Measurements from ENCODE around the gene DOCK9.

The DOCK9 gene

DNA sequence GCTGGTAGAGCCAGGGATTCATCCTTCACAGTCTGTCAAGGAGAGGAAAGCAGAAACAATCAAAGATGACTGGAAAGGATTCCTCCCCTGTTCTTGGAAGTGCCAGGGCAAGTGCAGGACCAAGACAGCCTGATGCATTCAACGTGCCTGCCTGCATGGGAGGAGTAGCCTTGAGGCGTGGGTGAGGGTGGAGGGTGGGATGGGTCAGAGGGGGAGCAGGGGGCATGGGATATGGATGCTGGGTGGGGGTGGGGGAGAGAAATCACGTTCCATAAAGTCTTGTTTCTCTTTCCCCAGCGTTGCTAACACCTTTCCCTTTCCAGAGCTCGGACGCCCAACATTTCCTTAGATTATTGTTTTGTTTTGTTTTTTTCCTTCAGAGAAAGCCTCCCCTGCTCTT, 117.4 kb downstream of the DOCK9 start:
- TF ChIP-seq, protein P1, sequence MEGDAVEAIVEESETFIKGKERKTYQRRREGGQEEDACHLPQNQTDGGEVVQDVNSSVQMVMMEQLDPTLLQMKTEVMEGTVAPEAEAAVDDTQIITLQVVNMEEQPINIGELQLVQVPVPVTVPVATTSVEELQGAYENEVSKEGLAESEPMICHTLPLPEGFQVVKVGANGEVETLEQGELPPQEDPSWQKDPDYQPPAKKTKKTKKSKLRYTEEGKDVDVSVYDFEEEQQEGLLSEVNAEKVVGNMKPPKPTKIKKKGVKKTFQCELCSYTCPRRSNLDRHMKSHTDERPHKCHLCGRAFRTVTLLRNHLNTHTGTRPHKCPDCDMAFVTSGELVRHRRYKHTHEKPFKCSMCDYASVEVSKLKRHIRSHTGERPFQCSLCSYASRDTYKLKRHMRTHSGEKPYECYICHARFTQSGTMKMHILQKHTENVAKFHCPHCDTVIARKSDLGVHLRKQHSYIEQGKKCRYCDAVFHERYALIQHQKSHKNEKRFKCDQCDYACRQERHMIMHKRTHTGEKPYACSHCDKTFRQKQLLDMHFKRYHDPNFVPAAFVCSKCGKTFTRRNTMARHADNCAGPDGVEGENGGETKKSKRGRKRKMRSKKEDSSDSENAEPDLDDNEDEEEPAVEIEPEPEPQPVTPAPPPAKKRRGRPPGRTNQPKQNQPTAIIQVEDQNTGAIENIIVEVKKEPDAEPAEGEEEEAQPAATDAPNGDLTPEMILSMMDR (IDR thresholded peaks at IDR 0.05; ENCODE audit: borderline replicate concordance, control extremely low read depth, extremely low read depth, insufficient read depth, missing control alignments): no peak
- in situ Hi-C loops (cut with MboI; ENCODE audit: low sequenced_read_pairs, unreplicated experiment): no loop called here
- DNase-seq (ENCODE audit: low spot score): no peak

DNA sequence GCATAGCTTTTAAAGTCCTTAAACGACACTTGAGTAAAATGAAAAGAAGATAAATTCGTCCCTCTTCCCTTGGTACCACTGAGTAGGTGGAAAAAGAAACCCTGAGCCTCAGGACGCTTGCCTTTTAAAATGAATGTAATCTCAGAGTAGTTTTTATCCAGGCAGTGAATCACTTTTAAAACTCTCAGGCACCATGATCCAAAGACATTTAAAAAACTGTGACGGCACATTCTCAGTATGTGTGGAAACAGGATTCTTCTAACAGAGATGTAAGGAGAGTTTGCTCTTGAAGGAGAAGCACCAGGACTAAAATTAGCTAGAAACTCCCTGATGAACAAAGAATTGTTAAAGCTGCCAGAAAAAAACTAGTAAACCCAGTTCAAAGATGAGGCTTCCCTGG, 119.7 kb downstream of the DOCK9 start:
- TF ChIP-seq, protein P1 (IDR thresholded peaks at IDR 0.05; ENCODE audit: borderline replicate concordance, control extremely low read depth, extremely low read depth, insufficient read depth, missing control alignments): no peak
- in situ Hi-C loops (cut with MboI; ENCODE audit: low sequenced_read_pairs, unreplicated experiment): no loop called here
- DNase-seq (ENCODE audit: low spot score): no peak

DNA sequence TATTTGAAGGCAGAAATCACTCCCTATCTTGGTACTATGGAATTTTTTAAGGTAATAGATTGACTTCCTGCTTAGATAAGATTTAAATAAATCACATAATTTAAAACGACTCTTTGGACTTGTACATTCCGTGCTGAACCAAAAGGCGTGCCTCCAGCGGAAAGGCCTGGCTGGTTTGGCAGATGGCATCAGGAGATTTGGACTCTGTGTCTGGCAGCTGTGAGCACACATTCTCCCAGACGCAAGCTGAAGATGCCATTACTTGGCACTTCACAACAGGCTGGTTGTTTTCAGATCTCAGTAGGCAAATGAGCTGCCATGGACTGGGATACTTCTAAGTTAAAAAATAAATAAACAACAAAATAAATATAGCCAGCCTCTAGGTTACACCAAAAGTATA, 120.9 kb downstream of the DOCK9 start:
- in situ Hi-C loops (cut with MboI; ENCODE audit: low sequenced_read_pairs, unreplicated experiment): no loop called here
- TF ChIP-seq, protein P1 (IDR thresholded peaks at IDR 0.05; ENCODE audit: borderline replicate concordance, control extremely low read depth, extremely low read depth, insufficient read depth, missing control alignments): no peak
- no peak for DNase-seq (ENCODE audit: low spot score)

DNA sequence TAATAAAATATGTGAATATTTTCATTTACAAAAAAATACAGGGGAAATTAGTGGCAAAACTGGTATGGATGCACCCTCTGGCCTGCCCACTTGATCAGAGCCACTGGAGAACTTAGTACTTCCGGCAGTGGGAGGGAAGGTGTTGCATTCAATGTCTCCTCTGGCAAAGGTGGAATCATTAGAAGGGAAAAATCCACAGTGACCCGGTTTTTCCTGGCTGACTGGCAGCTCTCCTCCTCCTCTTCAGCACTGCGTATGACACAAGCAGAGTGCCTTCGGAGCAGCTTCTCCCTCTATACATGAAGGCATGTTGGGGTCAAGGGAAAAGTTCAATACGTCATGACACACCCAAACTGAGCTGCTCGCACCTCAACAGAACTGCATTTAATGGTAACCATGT, 123.4 kb downstream of the DOCK9 start:
- TF ChIP-seq, protein P1 (IDR thresholded peaks at IDR 0.05; ENCODE audit: borderline replicate concordance, control extremely low read depth, extremely low read depth, insufficient read depth, missing control alignments): no peak
- in situ Hi-C loops (cut with MboI; ENCODE audit: low sequenced_read_pairs, unreplicated experiment): no loop called here
- no peak for DNase-seq (ENCODE audit: low spot score)

DNA sequence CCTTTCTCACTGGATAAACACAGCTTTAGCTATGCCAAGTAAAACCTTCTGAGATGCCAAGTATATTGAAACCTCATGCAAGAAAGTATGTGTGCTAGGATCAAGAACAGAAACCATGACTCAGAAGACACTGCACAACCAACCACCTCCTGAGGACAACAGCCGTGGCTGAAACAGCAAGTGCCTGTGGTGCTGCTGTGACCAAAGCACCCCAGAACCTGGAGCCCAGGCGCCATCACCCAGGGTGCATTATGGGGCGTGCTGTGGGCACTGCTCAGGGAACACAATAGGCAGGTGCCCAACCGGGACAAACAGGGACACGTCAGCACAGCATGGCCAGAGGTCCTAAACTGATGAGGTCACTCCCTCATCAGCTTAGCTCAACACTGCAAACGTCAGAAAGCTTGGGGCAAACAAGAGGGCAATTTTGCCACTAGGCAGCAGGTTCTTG, 124.1 kb downstream of the DOCK9 start:
- in situ Hi-C loops (cut with MboI; ENCODE audit: low sequenced_read_pairs, unreplicated experiment): no loop called here
- peak; percentile 57 for DNase-seq (ENCODE audit: low spot score)
- TF ChIP-seq, protein P1 (IDR thresholded peaks at IDR 0.05; ENCODE audit: borderline replicate concordance, control extremely low read depth, extremely low read depth, insufficient read depth, missing control alignments): no peak

DNA sequence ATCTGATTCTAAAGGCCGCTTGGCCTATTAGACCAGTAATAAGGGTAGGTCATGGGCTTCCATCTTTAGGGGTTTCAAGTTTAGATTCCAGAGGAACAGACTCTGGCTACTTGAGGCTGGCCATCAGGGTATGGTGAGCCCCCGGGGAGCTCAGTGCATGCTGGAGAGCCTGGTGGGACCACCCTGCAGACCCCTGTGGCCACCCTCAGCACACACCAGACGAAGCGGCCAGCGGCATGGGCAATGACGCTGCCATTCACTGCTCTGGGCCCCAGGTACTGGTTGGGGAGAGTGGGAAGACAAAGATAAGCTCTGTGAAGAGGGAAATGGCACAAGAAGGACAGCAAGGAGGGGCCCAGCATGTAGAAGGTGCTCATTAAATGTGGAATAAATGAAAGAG, 126.6 kb downstream of the DOCK9 start:
- TF ChIP-seq, protein P1 (IDR thresholded peaks at IDR 0.05; ENCODE audit: borderline replicate concordance, control extremely low read depth, extremely low read depth, insufficient read depth, missing control alignments): no peak
- in situ Hi-C loops (cut with MboI; ENCODE audit: low sequenced_read_pairs, unreplicated experiment): no loop called here
- no peak for DNase-seq (ENCODE audit: low spot score)

DNA sequence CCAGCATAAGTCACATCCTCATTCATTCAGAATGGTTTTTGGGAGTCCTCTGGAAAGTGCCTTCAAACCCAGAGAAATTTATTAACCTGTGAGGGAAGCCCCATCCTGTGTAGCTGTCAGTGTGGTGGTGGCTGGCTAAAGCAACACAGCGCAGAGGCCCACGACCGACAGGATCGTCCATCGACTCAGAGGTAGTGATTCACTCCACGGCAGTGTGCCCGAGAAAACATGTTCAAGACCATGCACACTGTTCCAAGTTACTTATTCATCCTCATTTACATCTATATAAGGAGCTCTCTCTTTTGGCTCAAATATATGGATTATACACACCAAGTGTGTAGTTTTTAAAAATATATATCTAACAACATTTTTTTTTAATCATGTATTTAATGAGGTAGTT, 129.1 kb downstream of the DOCK9 start:
- in situ Hi-C loops (cut with MboI; ENCODE audit: low sequenced_read_pairs, unreplicated experiment): no loop called here

More for the DNA sequence above, 129.1 kb downstream of the DOCK9 start:
- no peak for DNase-seq (ENCODE audit: low spot score)
- TF ChIP-seq, protein P1 (IDR thresholded peaks at IDR 0.05; ENCODE audit: borderline replicate concordance, control extremely low read depth, extremely low read depth, insufficient read depth, missing control alignments): no peak
